Keratinocyte (primary cell): ENCODE results near the gene FBXL17. TPM values are rescaled to one million over a fixed set of nuclear protein-coding genes. Genes with fewer than 3 reads are reported as not detected.

ENCODE experiments used
- DNase-seq: peaks from one replicate; pipeline ENCODE4 v3.0.0-alpha.2; 2011; ENCODE audit warnings: low read depth, missing footprints, low spot score
- FAIRE-seq: peaks from 2 replicates; lab custom pipeline; 2011; peaks lifted over from hg19 to GRCh38; lab: Jason Lieb, UNC
- H2AFZ ChIP-seq: 2 replicates; pipeline ENCODE4 v1.6.0; 2012; ENCODE audit warnings: low read length, control low read depth, inconsistent platforms; ENCODE audit not compliant: control insufficient read depth
- H3K27ac ChIP-seq: 2 replicates; pipeline ENCODE4 v1.5.1; 2011; ENCODE audit warnings: low read length; ENCODE audit not compliant: control insufficient read depth, insufficient read depth
- H3K27me3 ChIP-seq: 3 replicates; pipeline ENCODE4 v1.6.0; 2011; ENCODE audit warnings: low read length; ENCODE audit not compliant: control insufficient read depth, insufficient read depth; ENCODE audit errors: extremely low read depth
- H3K36me3 ChIP-seq, 2 experiments: 2 replicates in 1 of 2; 3 replicates in 1 of 2; pipeline ENCODE4 v1.5.1; 2011; ENCODE audit warnings: low read length in 2 of 2, mild to moderate bottlenecking in 1 of 2; ENCODE audit not compliant: control insufficient read depth in 2 of 2, insufficient read depth in 2 of 2; ENCODE audit errors: extremely low read depth in 1 of 2
- H3K4me1 ChIP-seq: 3 replicates; pipeline ENCODE4 v1.5.1; 2011; ENCODE audit warnings: low read length; ENCODE audit not compliant: control insufficient read depth, insufficient read depth; ENCODE audit errors: extremely low read depth
- H3K4me2 ChIP-seq: 3 replicates; pipeline ENCODE4 v1.6.0; 2011; ENCODE audit warnings: low read depth, low read length; ENCODE audit not compliant: control insufficient read depth, insufficient read depth; ENCODE audit errors: extremely low read depth
- H3K4me3 ChIP-seq, 3 experiments: fragments of 200-600 bp in 1 of 3; sonication (generic) in 1 of 3; 2 replicates in 2 of 3; 3 replicates in 1 of 3; pipeline ENCODE4 v1.5.1; 2011 to 2016; ENCODE audit warnings: low read length in 3 of 3, mild to moderate bottlenecking in 3 of 3, control low read depth in 2 of 3, inconsistent platforms in 1 of 3, low read depth in 1 of 3, mixed read lengths in 1 of 3, mixed run types in 1 of 3, moderate library complexity in 1 of 3; ENCODE audit not compliant: control insufficient read depth in 2 of 3, insufficient read depth in 2 of 3; ENCODE audit errors: extremely low read depth in 1 of 3
- H3K79me2 ChIP-seq: 2 replicates; pipeline ENCODE4 v1.6.0; 2012; ENCODE audit warnings: low read length; ENCODE audit not compliant: control insufficient read depth, insufficient read depth
- H3K9ac ChIP-seq: 3 replicates; pipeline ENCODE4 v1.6.0; 2011; ENCODE audit warnings: low read length; ENCODE audit not compliant: control insufficient read depth, insufficient read depth; ENCODE audit errors: extremely low read depth
- H3K9me1 ChIP-seq: 3 replicates; pipeline ENCODE4 v1.6.0; 2011; ENCODE audit warnings: low read length; ENCODE audit not compliant: control insufficient read depth, insufficient read depth; ENCODE audit errors: extremely low read depth
- H3K9me3 ChIP-seq: 2 replicates; pipeline ENCODE4 v1.5.1; 2012; ENCODE audit warnings: low read depth, low read length; ENCODE audit not compliant: control insufficient read depth
- H4K20me1 ChIP-seq: 3 replicates; pipeline ENCODE4 v1.6.0; 2011; ENCODE audit warnings: low read length; ENCODE audit not compliant: control insufficient read depth, insufficient read depth; ENCODE audit errors: extremely low read depth
- EZH2 ChIP-seq: IDR thresholded peaks from one replicate; pipeline ENCODE4 v1.6.1; 2012; ENCODE audit warnings: inconsistent platforms, mild to moderate bottlenecking, low read length, moderate library complexity
- dilution Hi-C: fragments of 300-500 bp; cut with MboI; formaldehyde crosslinking; loops from one replicate; pipeline ENCODE4 v1.7.0; 2020; ENCODE audit warnings: low sequenced_read_pairs; ENCODE audit not compliant: extremely low pct_ligation_motif_present
- polyA plus RNA-seq, 5 experiments: library from polyadenylated mRNA; depleted of rRNA in 3 of 5; stranded (reverse) in 3 of 5; stranded (forward) in 1 of 5; unstranded in 1 of 5; fragments of >200 nt; gene quantifications; 1 replicate in 1 of 5; 2 replicates in 3 of 5; 3 replicates in 1 of 5; pipeline versions ENCODE4 v1.2.1 to v1.2.3, GENCODE V29; 2011 to 2012; ENCODE audit warnings: missing spikeins in 2 of 5, low read depth in 1 of 5, low replicate concordance in 1 of 5
- TF ChIP-seq, protein P1 (sequence below), 3 experiments: IDR thresholded peaks in 1 of 3; conservative IDR thresholded peaks in 1 of 3; optimal IDR thresholded peaks in 1 of 3; 2 replicates in 2 of 3; 3 replicates in 1 of 3; pipeline versions ENCODE3 to v1.5.1; 2011; ENCODE audit warnings: low read length in 3 of 3, mild to moderate bottlenecking in 3 of 3, moderate library complexity in 2 of 3, control low read depth in 1 of 3, inconsistent platforms in 1 of 3; ENCODE audit not compliant: insufficient read depth in 2 of 3; ENCODE audit errors: extremely low read depth in 1 of 3

Gene FBXL17
- polyA plus RNA-seq, 1 donor (not counting 4 experiments of a cell fraction or from before 2014, with no cell fraction given) = 5.7 TPM

DNA sequence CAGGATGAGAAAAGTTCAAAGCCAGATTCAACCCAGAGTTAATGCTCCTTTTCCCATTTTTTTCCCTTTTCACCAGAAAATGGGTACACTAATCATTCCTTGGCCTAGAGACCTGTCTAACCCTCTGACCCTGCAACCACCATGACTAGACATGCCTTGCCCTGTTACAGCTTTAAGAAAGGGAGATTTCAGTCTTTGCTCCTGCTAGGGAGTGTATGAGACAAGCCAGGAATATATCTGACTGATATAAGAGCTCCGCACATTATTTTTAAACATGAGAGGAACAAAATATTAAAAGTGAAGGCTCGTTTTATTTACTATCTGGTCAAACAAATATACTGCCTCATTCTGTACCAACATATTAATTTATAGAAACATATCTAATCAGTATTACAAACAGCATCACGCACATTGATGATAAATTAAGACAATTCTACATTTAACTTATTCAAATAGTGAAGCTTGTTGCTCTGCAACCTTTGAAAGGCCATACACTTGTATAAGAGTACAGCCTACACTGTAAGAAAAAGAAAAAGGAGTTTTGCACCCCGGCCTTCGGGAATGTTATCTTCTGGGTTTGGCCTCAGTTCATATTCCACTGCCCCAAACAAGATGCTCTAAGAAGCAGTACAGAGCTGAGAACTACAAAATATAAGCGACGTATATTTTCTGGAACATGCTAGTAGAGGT lies 132.7 kb downstream of the FBXL17 start:
- no peaks in the 10 kb centered on the region for H3K79me2 ChIP-seq
- DNase-seq (no peak), FAIRE-seq (no peak)
- no peaks in the 10 kb centered on the region for H3K9me1 ChIP-seq
- H3K4me1 ChIP-seq = no peaks in the 10 kb centered on the region
- no peak overlapping the region for H3K4me3 ChIP-seq
- H2AFZ ChIP-seq = no peak overlapping the region
- H3K9me3 ChIP-seq = no peaks in the 10 kb centered on the region
- H3K4me2 ChIP-seq = no peak overlapping the region
- no peak overlapping the region for H3K9ac ChIP-seq
- no peak for TF ChIP-seq EZH2
- TF ChIP-seq, protein P1, sequence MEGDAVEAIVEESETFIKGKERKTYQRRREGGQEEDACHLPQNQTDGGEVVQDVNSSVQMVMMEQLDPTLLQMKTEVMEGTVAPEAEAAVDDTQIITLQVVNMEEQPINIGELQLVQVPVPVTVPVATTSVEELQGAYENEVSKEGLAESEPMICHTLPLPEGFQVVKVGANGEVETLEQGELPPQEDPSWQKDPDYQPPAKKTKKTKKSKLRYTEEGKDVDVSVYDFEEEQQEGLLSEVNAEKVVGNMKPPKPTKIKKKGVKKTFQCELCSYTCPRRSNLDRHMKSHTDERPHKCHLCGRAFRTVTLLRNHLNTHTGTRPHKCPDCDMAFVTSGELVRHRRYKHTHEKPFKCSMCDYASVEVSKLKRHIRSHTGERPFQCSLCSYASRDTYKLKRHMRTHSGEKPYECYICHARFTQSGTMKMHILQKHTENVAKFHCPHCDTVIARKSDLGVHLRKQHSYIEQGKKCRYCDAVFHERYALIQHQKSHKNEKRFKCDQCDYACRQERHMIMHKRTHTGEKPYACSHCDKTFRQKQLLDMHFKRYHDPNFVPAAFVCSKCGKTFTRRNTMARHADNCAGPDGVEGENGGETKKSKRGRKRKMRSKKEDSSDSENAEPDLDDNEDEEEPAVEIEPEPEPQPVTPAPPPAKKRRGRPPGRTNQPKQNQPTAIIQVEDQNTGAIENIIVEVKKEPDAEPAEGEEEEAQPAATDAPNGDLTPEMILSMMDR (optimal IDR thresholded peaks at IDR 0.05 in 1 of 3, IDR thresholded peaks at IDR 0.05 in 1 of 3, conservative IDR thresholded peaks at IDR 0.05 in 1 of 3; ENCODE audit: extremely low read depth in 1 of 3, insufficient read depth in 2 of 3, low read length in 3 of 3) = no peak
- H3K27ac ChIP-seq = no peak overlapping the region
- no peaks in the 10 kb centered on the region for H3K27me3 ChIP-seq
- dilution Hi-C loops = no loop called here
- H4K20me1 ChIP-seq = no peaks in the 10 kb centered on the region
- H3K36me3 ChIP-seq = no peaks in the 10 kb centered on the region

DNA sequence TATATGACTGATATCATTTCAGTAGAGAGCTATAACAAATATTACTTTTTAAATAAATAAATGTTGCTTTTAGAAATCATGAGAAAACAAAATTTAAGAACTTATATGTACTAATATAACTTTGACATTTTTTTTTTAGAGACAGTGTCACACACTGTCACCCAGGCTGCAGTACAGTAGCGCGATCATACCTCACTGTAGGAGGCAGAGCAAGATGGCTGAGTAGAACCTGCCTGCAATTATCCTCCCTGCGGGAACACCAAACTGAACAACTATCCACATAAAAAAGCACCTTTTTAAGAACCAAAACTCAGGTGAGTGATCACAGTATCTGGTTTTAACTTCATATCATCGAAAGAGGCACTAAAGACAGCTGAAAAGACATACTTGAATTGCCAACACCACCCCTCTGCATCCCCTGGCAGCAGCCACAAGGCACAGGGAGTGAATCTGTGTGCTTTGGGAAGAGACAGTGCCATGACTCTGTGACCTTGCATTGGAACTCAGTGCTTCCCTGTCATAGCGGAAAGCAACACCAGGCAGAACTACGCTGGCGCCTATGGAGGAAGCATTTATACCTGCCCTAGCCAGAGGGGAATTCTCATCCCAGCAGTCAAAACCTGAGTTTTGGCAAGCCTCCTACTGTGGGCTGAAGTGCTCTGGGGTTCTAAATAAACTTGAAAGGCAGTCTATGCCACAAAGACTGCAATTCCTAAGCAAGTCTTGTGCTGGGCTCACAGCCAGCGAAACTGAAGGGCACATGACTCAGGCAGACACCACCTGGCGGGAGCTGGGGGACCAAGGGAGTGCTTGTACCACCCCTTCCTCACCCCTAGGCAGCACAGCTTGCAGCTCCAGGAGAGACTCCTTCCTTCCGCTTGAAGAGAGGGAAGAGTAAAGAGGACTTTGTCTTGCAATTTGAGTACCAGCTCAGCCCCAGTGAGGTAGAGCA lies 142.7 kb downstream of the FBXL17 start:
- H3K36me3 ChIP-seq = no peaks in the 10 kb centered on the region
- no peak for FAIRE-seq

More for the DNA sequence above, 142.7 kb downstream of the FBXL17 start:
- DNase-seq = peak; percentile 1
- dilution Hi-C loops = no loop called here
- Histone ChIP-seq H3K9ac (no peak overlapping the region), H3K4me1 (no peaks in the 10 kb centered on the region), H3K4me3 (no peak overlapping the region), H3K9me1 (no peaks in the 10 kb centered on the region), H3K9me3 (no peaks in the 10 kb centered on the region), H2AFZ (no peak overlapping the region), H4K20me1 (no peaks in the 10 kb centered on the region), H3K79me2 (no peaks in the 10 kb centered on the region), H3K4me2 (no peak overlapping the region), H3K27ac (no peak overlapping the region), H3K27me3 (no peaks in the 10 kb centered on the region)
- no peak for TF ChIP-seq EZH2
- TF ChIP-seq, protein P1 (optimal IDR thresholded peaks at IDR 0.05 in 1 of 3, IDR thresholded peaks at IDR 0.05 in 1 of 3, conservative IDR thresholded peaks at IDR 0.05 in 1 of 3; ENCODE audit: extremely low read depth in 1 of 3, insufficient read depth in 2 of 3, low read length in 3 of 3) = no peak
